NCI-H524 treated with DMSO at 0.1 percent for 48 hours (cell line): ENCODE measurements around the gene COL26A1.
"Not testable (repeated sequence)": the region's sequence is repeated elsewhere in the genome, so short reads cannot be mapped to it uniquely, and the experiment has no call there.

Source experiments
- DNase-seq: peaks from one replicate; lab custom pipeline; 2025; lab: John Stamatoyannopoulos, UW

COL26A1 gene

DNA sequence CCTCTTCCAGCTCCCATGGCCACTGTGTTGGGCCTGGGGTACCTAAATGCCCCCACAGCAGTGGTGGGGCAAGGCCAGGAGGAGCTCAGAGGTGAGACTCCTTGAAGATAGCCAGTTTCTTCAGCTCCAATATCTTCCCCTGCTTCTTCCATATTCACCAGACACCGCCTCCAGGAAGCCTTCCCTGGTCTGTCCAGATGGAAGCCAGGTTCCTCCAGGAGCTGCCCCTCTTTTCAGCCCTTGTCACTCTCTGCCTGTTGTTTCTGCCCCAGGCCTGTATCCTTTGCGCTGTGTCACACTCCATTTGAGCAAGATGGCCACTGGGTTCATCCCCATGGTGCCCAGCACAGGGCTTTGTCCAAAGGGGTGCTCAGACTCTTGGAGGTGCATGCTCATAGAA lies 138.7 kb downstream of the COL26A1 start:
- no peak for DNase-seq

DNA sequence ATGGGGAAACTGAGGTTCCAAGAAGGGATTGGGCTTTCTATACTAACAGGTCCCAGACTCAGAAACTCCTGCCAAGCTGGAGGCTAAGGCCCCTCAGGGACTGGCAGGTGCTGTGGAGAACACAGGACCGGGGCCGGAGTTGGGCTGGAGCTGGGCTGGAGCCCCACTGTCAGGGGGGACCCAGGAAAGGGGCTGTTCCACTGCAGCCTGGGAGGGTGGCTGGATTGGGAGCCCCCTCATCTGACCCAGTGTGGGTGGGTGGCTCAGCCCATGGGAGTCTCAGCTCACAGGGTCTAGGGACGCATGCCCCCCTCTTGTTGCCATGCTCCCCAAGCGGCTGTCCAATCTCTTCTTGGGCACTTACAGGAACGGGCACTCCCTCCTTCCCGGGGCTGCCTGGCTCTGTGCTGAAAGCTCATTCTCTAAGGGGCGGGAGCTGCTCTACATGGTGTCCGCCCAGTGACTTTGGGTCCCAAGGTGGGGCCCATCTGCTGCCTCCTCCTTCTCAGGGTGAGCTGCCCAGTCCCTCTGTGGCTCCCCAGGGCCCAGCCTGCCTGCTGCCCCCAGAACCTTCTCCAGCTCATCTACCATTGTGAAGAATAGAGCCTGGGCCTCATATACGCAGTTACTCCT lies 139.9 kb downstream of the COL26A1 start:
- DNase-seq, result no peak

DNA sequence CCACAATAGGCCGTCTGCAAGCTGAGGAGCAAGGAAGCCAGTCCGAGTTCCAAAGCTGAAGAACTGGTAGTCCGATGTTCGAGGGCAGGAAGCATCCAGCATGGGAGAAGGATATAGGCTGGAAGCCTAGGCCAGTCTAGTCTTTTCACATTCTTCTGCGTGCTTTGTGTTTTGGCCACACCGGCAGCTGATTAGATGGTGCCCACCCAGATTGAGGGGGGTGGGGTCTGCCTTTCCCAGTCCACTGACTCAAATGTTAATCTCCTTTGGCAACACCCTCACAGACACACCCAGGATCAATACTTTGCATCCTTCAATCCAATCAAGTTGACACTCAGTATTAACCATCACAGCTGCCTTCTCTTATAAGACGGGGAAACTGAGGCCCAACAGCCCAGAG lies 142.8 kb downstream of the COL26A1 start:
- DNase-seq, result not testable (repeated sequence)

DNA sequence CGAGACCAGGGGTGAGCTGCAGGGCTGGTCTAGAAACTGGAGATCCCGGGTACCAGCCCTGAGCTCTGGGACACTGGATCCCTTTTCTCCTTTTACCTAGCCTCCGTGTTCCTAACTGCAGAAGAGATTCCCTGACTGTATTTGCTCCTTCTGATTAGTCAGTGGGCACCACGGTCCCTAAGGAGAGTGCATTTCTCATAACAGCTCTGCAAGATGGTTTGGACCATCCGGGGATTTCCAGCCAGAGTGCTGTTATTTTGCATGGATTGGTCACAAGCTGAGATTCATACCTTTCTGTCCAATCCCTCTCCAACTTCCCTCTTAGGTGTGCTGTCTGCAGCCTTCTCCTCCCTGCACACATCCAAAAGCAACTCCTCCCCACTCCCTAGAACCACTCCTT lies 143.9 kb downstream of the COL26A1 start:
- no peak for DNase-seq

DNA sequence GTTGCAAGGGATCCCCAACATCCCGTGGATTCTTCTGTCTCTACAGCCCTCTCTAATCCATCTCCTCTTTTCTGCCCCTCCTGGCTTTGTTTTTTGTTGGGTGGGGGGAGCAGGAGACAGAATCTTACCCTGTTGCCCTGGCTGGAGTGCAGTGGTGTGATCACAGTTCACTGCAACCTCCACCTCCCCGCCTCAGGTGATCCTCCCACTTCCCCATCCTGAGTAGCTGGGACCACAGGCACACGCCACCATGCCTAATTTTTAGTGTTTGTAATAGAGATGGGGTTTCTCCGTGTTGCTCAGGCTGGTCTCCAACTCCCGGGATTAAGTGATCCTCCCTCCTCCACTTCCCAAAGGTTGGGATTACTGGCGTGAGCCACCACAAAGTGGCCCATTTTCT lies 144.7 kb downstream of the COL26A1 start:
- DNase-seq, result no peak

DNA sequence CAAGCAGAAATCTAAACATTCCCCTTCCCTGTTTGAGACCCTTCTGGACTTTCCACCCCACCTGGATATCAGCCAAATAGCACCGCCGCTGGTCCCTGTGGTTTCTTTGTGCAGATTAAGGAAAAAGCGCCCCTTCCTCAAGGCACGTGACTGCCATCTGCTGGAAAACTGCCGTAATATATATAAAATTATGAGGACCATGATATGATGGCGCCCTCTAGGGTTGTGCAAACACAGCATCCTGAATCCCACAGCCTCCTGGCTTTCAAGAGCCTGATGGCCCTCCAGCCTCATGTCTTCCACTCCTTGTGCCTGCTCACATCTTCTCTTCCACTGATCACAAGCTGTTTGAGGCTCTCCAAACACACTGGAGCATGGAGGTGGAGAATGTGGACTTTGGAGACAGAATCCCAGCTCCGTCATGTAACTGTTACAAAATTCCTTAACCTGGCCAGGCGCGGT lies 145.1 kb downstream of the COL26A1 start:
- DNase-seq, result no peak

DNA sequence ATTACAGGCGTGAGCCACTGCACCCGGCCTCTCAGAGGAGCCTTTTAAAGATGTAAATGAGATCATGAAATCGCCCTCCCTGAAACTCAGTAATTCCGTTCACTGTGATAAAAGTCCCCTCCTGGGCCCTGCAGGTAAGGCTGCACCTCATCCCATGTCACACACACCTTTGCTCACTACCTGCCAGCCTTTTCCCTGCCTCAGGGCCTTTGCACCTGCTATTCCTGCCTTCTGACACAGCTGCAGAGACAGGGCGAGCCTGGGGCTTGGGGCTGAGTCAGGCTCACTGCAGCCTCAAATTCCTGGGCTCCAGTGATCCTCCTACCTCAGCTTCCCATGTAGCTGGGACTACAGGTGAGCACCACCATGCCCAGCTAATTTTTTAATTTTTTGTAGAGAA lies 147.6 kb downstream of the COL26A1 start:
- no peak for DNase-seq

DNA sequence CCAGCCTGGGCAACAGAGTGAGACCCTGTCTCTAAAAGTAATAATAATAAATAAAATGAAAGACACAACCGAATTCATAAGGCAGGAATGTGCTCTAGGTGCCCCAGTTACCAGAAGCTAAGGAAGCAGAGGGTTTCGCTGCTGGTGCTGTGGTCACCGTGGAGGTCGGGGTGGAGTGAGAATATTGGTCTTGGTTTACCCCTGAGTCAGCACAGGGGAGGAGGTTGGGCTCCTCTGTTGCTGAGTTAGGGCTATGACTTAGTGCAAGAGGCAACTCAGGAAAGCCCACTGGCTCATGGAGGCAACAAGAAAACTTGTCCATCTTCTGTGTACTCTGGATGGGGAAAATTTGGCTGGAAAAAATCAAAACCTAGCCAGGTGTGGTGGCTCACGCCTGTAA lies 149.3 kb downstream of the COL26A1 start:
- no peak for DNase-seq

DNA sequence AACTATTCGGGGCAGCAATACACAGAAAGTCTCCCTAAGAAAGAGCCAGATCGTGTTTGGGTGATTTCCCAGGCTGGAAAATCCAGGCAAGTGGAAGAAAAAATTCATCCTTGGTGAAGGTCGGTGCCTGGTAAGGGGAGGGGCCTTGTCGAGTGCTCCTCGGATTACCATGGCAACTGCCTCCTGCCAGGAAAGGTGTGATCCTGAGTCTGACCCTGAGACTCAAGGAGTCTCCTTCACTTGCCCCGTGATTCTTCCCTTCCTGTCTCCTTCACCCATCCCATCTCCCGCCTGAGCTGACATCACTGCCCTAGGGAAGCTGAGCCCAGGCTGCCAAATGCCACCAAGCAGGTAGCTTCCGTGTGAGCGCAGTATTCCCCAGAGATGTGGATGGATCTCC lies 154.2 kb downstream of the COL26A1 start:
- no peak for DNase-seq

DNA sequence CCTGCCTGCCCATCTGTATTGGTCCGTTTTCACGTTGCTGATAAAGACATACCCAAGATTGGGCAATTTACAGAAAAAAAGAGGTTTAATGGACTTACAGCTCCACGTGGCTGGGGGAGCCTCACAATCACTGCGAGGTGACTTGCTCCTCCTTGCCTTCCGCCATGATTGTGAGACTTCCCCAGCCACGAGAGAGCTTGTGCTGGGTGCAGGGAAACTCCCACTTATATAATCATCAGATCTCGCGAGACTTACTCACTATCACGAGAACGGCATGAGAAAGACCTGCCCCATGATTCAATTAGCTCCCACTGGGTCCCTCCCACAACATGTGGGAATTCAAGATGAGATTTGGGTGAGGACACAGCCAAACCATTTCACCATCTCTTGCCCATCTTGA lies 154.6 kb downstream of the COL26A1 start:
- no peak for DNase-seq

DNA sequence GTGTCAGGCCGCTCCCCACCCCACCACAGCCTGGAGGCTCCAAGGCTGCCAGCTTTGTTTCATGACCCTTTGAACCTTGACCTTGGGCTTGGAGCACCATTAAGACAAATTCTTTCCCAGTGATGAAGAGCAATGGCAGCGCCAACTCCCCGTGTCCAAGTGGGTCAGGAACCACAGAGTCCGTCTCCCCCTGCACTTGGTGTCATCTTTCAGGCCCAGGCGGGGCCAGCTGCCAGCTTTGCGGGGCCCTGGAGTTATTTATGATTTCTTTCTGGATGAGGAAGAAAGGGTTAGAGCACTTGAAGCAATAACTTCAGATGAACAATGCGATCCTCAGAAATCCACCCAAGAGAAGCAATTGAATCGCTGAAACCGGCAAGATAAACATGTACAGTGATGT lies 155.7 kb downstream of the COL26A1 start:
- DNase-seq, result no peak

DNA sequence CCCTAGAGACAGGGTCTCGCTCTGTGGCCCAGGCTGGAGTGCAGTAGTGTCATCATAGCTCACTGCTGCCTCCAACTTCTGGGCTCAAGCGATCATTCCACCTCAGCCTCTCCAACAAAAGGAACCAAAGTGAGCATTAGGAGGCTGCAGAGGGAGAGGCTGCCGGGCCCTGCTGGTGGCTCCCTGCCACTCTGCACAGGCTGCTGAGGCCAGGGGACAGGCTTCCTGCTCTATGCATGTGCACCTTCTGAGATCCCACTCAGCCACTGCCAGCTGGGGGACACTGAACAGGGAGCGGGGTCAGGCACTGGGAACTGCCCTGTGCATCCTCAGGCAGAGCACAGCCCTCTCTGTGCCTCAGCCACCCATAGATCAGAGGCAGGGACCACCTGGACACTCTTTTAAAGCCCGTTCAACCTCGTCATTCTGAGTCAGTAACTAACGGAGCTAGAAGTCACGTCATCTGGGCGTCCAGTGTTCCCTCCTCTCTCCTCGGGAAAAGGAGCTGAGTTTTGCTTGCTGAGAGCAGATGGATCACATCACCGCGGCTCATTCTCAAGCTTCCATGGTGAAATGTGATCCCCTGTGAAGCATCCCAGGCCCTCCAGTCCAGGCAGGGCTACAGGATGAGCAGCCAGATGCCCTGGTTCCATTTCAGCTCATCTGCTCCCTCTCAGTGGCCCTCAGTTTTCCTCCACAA lies 156.8 kb downstream of the COL26A1 start:
- DNase-seq, result no peak

DNA sequence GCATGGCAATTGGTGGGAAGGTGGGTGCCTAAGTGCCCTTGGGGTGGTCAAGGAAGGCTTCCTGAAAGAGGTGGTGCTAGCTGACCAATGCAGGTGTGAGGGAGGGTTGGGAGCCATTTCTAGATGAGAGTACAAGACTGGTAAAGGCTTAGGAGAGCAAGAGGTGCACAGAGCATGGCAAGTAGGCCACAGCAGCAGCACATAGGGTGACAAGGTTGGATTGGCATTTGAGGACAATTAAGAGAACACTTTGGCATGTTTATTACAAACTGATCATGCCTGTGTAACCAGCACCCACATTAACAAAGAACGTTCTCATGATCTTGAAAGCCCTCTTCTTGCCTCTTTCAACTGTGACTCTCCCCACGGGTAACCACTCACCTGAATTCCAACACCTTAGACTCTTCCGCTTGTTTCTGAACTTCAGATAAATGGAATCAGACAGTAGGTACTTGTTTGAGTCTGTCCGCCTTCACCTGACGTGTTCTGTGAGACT lies 158.8 kb downstream of the COL26A1 start:
- DNase-seq, result no peak

DNA sequence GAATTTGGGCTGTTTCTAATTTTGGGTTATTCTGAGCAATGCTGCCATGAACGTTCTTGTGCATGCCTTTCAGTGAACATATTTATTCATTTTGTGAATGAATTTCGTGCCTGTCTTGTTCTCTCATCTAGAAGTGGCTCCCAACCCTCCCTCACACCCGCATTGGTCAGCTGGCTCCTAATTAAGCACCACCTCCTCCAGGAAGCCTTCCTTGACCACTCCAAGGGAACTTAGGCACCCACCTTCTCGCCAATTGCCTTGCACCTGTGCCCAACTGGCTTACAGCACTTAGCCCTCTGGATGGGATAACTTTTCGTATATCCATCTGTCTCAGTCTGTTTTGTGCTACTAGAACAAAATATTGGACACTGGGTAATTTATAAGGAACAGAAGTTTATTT lies 159.3 kb downstream of the COL26A1 start:
- DNase-seq, result no peak

DNA sequence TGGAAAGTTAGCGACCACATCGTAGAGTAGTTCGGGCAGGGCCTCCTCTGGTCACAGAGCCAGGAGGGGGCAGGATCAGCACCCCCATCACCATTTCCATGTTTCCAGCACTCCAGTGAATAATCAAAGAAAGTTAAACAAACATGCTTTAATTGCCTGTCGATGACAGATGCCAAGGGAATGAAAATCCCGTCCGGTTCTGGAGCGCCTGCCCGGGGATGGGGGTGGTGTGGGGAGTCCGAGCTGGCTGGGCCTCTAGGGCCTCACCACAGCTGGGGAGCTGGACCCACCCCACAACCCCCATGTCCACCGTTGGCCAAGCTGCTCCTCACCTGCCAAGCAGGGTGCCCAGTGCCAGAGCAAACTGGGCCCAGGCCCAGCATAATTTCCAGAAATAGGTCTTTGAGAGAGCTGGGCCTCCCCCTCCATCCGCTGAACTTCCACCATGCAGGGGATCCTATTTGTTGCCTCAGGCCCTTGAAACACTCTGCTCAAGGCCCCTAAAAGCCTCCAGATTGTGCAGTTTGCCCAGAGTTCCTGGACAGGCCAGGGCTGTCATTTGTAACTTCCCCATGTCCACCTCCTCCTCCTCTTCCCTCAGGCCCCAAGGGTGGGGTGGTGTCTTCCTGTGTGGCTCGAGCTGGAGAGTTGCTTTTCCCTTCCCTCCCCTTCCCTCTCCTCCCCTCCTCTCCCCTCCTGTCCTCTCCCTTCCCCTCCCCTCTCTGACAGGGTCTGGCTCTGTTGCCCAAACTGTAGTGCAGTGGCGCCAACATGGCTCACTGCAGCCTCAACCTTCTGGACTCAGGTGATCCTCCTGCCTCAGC lies 165.4 kb downstream of the COL26A1 start:
- no peak for DNase-seq

DNA sequence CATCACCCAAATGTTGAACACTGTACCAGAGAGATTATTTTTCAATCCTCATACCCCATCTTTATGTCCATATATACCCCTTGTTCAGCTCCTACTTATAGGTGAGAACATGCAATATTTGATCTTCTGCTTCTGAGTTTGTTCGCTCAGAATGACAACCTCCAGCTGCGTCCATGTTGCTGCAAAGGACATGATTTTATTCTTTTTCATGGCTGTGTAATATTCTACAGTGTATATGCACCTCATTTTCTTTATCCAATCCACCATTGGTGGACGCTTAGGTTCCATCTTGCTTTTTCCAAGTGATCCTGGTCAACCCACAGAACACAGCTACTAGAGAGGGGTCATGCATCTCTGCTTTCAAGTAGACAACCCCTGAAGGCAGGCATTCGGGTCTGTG lies 166.9 kb downstream of the COL26A1 start:
- no peak for DNase-seq

DNA sequence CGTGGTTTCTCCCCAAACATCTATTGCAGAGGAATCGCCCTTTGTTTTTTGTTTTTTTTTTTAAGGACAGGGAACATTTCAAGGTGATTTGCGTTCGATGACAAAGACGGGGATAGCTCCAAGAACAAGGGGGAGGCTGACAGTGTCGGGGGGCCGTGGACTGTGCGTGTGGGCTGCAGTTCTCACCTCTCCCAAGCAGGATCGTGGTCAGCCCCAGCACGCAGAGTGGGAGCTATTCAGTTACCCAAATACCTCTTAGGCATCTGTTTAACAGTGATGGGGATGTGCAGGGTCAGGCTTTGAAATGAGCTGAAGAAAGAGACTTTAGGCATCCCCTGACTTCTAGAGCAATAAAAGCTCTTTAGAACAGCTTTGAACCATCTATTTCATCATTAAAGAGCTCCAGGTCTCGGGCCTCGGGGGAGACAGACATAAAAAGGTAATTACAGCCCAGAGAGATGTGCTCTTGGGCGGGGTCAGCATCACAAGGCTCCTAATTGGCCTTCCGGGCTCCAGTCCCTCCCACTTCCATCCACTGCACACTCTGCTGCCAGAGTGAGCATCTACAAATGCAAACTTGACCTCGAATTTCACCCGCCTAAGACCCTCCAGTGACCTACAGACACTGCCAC lies 169.2 kb downstream of the COL26A1 start:
- no peak for DNase-seq

DNA sequence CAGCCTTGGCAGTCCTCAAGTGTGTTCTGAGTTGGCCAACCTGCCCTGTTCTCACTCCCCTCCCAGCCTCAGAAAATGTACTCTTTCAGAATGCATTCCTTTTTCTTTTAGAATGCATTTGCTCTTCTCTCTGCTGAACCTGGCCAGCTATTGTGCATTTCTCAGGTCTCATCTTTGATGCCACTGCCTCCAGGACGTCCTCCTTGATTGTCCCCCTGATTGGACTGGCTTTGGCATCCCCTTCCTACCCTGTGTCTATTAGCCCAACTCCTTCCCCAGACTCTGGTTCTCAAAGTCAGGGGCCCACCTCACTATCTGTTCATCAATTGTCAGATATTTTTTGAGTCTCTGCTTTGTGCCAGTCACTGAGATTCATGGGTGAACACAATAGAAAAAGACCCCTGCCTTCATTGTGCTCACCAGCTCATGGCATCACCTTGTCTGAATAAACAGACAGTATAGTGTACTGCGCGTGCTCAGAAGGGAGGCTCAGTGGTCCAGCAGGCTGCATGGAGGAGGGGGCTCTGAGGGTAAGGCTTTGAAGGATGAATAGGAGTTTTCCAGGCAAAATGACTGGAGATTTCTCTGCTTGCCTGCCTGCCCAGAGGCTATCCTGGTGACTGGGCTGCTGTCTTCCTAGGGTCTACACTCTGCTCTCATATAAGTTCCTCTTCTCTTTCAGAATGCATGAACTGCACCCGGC lies 169.9 kb downstream of the COL26A1 start:
- DNase-seq, result no peak

DNA sequence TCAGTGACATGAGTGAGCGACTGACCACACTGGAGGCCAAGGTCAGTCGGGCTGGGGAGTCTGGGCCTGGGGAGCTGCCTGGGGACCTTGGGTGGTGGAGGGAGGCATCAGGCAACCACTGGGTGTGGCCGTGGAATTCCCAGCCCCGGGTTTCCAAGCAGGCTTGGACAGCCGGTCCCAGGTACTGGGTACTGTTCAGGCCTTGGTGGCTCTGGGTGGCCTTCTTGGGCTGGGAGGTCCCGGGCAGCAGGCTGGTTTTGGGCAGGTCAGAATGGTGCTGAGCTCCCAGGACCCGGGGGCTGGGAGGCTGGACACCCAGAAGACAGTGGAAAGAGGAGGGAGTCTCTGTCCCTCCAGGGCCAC lies 170.4 kb downstream of the COL26A1 start:
- no peak for DNase-seq

DNA sequence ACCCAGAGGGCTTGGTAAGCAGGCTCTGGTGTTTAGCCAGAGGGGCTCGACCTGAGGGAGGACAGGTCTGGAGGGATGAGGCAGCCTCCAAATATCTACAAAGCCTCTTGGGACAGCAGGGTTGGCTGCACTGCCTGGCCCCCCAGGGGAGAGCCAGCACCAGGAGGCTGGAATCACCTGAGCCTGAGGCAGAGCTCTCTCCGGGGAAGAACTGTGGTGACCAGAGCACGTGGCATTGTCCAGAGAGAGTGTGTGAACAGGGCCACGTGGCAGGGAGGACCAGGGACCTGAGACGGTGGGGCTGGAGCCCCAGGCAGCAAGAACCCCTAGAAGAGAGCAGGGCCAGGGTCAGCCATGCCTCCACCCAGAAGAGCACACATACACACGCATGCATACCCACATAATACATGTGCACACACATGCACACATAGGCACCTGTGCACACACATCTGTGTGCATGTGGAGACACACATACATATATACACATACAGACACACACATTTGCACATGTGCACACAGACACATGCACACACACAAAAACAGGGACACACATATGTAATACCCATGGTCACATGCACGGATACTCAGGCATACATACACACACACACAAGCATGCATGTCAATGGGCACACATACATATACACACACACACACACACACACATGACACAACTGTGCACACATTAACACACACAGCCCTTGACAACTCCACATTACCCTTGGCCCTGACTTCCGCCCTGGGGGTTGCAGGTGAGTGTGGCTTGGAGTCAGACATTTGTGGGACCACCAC lies 171.5 kb downstream of the COL26A1 start:
- no peak for DNase-seq

DNA sequence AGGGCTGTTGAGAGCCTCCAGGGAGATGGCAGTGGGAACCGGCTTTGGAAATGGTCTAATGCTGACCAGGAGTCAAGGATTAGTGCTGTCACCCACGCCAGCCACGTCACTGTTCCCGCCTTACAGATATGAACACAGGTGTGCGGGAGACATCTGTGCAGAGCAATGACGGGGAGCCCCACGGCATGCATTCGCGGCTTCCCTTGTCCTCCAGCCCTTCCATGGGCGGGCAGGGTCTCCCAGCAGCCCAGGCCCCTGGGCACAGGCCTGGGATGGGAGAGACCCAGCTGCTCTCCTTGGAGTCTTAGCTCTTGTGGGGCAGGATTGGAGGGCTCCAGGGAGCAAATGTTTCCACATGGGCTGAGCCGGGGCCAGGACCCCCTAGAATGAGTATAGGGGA lies 172.2 kb downstream of the COL26A1 start:
- DNase-seq, result no peak
